H1 (cell line): ENCODE results near the gene DAPK2. TPM values are rescaled to one million over a fixed set of nuclear protein-coding genes. Genes with fewer than 3 reads are reported as not detected.

ENCODE experiments used
- CHD7 ChIP-seq: fragments of 300-600 bp; sonication (generic); IDR thresholded peaks from 2 replicates; pipeline ENCODE4 v1.7.1; 2012; ENCODE audit warnings: low read length, moderate library complexity, mild to moderate bottlenecking, inconsistent platforms; ENCODE audit not compliant: insufficient replicate concordance
- KDM4A ChIP-seq: IDR thresholded peaks from one replicate; pipeline ENCODE4 v1.7.1; 2012; ENCODE audit warnings: low read depth, mild to moderate bottlenecking, moderate library complexity, low read length, inconsistent platforms; ENCODE audit not compliant: severe bottlenecking
- polyA plus RNA-seq, 7 experiments: library from polyadenylated mRNA; depleted of rRNA in 3 of 7; stranded (reverse) in 5 of 7; unstranded in 2 of 7; fragments of >200 nt in 5 of 7; fragments of 200-250 nt in 2 of 7; gene quantifications; 1 replicate in 5 of 7; 2 replicates in 1 of 7; 4 replicates in 1 of 7; pipeline versions ENCODE4 v1.2.1 to v1.2.3, GENCODE V29; 2011 to 2013; ENCODE audit warnings: missing spikeins in 2 of 7, mixed read lengths in 2 of 7
- total RNA-seq: library from RNA; stranded (reverse); fragmentation: NEBNext Ultra II Directional; extraction: Animal tissue kit (Norgen Biotek cat#: 25700); gene quantifications from 2 replicates; pipeline ENCODE4 v1.2.1, GENCODE V29; 2021

Gene DAPK2
- total and polyA plus RNA-seq, 2 of the 8 experiments (the other 6 are each of a cell fraction or from before 2014, with no cell fraction given): 1.8 to 2.9 TPM

GRCh38 chr15:64008177-64008576, 38.1 kb downstream of the DAPK2 start (continued):
- no peak for TF ChIP-seq CHD7
- TF ChIP-seq KDM4A: no peak
